ENCODE results near the gene SPATA9.

Gene SPATA9, protein sequence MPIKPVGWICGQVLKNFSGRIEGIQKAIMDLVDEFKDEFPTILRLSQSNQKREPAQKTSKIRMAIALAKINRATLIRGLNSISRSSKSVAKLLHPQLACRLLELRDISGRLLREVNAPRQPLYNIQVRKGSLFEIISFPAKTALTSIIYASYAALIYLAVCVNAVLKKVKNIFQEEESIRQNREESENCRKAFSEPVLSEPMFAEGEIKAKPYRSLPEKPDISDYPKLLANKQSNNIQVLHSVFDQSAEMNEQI

DNA sequence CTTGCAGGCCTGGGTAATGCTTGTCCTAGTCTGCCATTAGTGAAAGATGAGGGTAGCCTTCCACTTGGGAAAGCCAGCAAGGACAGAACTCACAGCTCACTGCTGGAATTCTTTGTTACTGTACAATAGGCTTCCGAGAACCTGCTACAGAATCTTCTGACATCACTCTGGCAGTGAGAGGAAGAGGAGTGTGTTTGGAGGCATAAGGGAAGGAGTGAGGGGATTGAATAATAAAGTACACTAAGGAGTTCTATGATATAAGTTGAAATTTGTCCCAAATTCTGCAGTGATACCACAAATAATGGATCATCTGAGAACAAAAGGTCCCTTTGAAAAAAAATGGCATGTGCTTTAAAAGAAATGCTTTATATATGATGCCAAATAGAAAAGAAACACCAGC is at the start of gene SPATA9:
SPATA9 (minus strand) TSS at position 101 of the 400 bp plus-strand sequence. CDS start 137 bp downstream, outside the sequence.
- DNase-seq (ENCODE audit: extremely low spot score, insufficient read length, low read depth), result no peak
- no peak for FAIRE-seq

DNA sequence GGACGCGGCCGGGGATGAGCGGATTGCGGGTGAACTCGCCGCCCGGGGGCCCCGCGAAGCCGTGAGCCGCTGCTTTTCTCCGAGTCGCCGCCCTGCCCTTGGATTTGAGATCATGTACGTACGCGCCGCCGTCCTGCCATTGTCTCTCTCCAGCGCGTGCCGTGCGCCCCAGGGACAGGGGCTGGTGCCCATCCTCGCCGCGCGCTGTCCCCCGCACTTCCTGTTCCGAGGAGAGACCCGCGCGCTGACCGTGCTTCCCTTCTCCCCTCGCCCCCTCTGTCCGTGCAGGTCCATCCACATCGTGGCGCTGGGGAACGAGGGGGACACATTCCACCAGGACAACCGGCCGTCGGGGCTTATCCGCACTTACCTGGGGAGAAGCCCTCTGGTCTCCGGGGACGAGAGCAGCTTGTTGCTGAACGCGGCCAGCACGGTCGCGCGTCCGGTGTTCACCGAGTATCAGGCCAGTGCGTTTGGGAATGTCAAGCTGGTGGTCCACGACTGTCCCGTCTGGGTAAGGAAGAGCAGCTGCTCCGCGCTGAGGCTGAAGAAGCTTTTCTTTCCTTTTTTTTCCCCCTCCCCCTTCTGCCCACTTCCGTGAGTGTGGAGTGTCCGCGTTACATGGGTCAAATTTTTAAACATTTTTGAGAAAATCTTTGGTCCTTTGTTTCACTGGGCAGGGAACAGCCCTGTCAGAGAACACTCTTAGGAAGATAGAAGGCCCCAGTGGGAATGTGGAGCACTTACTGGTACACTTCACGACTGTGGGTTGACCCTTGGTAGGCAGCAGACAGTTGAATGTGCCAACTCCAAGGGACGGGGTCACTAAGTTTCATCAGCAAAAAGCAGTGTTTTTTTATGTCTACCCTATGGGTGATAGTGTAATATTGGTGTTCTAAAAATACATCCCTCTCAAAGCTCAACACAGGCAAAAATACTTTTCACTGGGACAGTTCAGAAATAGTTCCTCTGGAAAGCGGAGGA is 49.1 kb upstream of the SPATA9 start:
- DNase-seq (ENCODE audit: extremely low spot score, insufficient read length, low read depth) (no peak), FAIRE-seq (no peak)

DNA sequence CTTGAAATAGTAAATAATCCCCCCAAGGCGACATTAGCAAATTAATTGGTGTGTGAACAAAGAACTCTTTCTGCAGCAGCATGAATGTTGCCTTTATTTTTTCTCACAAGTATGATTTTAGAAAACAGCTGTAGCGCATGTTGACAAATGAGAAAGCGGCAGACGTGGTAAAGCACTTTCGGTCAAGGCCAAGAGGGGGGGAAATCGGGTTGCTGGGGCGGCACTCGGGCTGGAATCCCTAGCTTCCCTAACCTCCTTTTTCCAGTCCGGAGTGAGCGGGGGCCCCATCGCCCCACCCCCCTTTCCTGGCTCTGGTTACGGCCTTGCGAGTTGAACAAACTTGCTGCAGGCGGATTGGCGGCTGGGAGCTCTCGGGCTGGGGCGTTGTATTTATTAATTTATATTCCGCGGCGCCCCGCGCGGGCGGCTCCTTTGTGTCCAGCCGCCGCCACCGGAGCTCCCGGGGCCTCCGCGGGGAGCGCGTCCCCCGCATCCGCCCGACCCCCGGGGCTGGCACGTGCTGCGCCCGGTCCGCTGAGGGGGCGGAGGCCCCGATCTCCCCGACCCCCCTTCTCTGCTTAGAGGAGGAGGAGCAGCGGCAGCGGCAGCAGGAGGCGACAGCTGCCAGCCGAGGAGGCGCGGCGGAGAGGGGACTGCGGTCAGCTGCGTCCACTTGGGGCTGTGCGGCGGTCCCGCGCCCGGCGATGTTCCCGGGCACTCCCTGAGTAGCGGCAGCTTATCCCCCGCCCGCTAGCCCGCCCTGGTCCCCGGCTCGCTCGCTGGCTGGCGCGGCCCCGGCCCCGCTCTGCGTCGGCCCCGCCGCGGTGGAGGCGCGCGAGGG is 48.2 kb upstream of the SPATA9 start, which contains the start of gene RHOBTB3:
RHOBTB3 (plus strand) TSS at position 607 of the 841 bp plus-strand sequence. CDS start 347 bp downstream, outside the sequence.
- FAIRE-seq (no peak), DNase-seq (ENCODE audit: extremely low spot score, insufficient read length, low read depth) (no peak)

DNA sequence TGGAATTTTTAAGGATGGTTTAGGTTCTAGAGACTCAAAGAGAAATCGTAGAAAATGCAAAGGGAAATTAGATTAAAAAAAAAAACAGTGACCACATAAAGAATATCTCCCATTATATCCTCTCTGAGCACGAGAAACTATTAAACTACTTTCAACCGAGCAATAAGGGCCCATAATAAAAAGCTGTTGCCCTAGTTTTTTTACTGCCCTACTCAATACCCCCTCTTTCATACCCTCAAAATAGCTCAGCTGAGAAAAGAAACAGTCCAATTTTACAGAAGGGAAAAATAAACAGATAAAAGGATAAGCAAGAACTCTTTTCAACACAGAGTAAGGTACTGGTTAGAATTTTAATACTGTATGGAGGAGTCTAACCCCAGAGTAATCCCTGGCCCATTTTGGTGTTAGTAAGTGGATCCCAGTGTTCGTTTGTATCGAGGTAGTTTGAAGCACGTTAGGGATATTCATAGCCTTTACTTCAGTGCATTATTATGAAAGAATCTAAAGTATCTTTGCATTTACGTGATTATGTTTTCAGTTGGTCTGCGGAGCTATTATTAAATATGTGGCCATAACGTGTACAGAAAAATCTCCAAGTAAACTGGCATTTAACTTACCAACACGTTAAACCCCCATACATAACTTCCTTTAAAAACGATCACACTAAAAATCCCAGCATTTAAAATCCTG is 47.4 kb upstream of the SPATA9 start:
- FAIRE-seq (no peak), DNase-seq (ENCODE audit: extremely low spot score, insufficient read length, low read depth) (no peak)

DNA sequence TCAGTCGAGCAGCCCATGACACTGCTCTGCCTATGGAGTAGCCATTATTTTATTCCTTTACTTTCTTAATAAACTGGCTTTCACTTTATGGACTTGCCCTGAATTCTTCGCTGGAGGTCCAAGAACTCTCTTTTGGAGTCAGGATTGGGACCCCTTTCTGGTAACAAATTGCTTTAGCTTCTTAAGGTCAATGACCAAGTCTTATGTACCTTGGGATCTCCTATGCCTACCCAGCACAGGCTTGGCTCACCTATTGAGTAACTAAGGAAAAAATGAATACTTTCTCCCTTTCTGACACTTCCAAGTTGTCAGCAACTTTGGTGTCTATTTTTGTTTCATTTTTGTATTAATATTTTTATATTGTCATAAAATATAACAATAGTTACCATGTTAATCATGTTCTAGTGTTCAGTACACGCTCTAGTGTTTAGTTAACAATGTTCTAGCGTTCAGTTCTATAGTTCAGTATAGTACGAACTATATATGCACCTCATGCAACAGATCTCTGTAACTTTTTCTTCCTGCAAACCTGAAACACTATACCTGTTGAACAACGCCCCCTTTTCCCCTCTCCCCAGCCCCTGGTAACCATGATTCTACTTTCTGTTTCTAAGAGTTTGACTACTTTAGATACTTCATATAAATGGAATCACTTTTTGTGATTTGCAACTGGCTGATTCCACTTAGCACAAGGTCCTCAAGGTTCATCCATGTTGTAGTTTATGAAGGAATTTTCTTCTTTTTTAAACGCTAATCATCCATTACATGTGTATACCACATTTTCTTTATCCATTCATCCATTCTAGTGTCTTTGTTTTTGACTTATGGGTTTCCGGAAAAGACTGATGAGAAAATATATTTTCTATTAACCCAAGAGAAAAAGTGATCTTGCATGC is 46.6 kb upstream of the SPATA9 start:
- FAIRE-seq (no peak), DNase-seq (ENCODE audit: extremely low spot score, insufficient read length, low read depth) (no peak)

DNA sequence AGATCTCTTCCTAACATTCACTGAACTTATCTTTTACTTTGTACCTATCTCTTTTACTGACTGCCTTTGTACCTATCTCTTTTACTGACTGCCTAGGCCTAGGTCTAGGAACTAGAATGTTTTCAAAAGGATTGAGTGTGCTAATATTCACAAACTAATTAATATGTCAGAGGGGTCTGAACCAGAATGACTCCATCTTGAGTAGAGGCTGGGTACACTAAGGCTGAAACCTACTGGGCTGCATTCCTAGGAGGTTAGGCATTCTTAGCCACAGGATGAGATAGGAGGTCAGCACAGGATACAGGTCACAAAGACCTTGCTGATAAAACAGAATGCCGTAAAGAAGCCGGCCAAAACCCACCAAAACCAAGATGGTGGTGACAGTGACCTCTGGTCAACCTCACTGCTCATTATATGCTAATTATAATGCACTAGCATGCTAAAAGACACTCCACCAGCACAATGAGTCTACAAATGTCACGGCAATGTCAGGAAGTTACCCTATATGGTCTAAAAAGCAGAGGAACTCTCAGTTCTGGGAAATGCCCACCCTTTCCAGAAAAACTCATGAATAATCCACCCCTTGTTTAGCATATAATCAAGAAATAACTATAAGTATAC is 45.8 kb upstream of the SPATA9 start:
- FAIRE-seq (no peak), DNase-seq (ENCODE audit: extremely low spot score, insufficient read length, low read depth) (no peak)

DNA sequence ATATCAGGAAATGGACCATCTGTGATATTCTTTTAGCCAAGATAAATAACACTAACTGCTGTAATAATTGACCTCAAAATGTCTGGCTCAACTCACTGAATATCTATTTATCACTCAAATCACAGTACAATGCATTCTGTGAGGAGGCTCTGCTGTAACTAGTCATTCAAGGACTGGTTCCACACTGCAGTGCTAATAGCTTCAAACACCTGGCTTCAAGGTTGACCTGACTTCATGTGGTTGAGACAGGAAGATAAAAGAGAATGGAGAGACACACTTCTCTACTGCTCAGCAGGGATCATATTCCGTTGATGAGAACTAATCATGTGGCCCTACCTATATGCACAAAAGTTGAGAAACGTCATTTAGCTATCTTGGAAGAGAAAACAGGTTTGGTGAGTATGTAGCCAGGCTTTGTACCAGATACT is 45.0 kb upstream of the SPATA9 start:
- DNase-seq (ENCODE audit: extremely low spot score, insufficient read length, low read depth) (no peak), FAIRE-seq (no peak)

DNA sequence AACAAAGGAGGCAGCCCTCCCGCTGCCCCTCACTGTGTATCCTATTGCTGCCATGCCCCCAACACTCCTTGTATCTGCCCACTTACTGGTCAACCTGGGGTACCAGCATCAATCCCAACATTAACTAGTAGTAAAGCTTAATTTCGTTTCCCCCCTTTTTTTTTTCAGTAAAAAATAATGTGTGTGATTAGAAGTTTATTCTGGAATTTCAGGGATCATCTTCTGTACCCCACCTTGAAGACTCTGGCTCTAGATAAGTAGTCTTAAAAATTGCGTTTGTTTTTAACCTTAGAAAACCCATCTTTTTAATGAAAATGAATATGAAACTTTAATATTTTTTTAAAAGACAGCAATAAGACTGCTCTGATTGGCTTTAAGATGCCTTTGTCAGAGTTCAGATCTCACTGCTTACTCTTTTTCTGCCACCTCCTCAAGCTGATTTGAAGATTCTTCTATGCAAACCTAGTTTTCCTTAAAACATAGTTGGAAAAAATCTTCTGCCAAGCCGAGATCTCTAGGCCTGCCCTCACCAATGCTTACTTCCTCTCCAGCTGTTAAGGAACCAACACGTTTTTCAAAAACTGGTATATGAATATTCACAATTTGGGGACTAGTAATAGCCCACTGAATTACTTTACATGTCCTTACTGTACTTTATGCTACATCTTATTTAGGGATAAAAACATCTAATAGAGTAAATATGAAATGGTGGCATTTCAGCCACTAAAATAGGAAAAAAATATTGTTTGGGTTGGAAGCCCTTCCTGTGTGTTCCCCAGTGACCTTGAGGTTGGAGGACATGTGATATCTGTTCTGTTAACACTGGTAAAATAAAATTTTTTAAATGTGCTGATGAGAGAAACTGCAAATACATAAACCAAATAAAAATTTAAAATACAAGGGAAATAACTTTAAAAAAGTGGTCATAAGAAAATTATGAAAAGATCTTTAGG is 44.3 kb upstream of the SPATA9 start:
- DNase-seq (ENCODE audit: extremely low spot score, insufficient read length, low read depth) (no peak), FAIRE-seq (no peak)

DNA sequence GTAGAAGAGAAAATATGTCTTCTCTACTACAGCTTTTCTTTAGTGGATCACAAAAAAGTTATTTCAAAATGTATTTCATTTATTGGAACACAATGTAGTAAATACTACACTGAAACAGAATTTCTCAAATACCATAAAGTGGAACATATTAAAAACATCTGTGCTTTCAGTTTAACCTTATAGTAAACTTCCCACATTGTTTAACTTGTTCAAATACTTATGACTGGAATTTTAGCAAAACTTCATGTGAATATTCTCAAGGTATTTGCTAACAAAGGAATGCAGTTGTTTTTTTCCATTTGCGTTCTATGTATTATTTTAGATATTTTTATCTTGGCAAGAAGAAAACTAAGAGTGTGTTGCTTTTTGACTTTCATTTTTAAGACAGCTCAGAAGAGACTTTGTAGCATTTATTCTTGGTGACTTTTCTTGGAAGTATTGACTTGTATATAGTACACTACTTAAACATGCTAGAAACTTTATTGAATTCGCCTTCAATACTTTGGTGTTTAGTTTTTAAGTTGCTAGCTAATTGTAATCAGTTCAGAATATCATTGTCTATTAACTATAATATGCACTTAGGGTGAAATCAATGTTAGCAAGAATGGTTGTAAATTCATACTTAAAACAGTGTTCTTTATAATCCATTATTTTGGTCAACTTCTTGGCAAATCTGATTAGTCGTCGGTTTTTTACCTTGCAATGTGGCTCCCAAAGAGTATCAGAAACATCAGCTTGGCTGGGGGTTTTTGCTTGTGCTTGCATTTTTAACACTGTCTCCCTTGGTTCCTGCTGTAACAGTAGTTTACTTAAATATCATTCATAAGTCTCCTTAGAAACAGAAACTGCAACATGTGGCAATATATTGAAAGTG is 43.4 kb upstream of the SPATA9 start:
- FAIRE-seq, result no peak
- DNase-seq (ENCODE audit: extremely low spot score, insufficient read length, low read depth), result no peak

DNA sequence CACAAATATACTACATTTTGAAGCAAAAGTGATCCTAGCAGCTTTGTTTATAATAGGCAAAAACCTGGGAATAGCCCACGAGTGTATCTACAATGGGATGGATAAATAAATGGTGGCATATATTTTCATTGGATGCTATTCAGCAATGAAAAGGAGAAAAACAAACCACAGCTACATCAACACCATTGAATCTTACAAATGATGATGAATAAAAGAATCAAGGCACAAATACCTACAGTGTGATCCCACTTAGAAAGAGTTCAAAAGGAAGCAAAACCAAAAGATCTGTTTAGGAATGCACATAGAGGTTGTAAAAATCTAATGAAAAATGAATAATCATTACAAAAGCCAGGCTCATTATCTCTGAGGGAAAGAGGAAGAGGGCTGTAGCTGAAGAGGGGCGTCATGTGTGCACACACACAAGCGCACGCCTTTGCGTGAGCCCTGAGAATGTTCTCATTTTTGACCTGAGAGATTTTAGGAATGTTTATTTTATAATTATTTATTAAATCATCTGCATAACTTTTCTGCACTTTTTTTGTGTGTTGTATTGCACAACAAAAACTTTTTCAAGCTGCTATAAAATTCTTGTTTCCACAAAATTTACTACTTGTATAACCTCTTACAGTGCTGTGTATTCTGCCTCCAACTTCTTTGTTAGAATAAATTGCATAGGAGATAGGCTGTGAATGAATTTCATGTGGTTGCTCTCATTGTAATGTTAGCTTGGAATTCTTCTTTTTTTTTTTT is 42.5 kb upstream of the SPATA9 start:
- no peak for DNase-seq (ENCODE audit: extremely low spot score, insufficient read length, low read depth)
- FAIRE-seq, result no peak

DNA sequence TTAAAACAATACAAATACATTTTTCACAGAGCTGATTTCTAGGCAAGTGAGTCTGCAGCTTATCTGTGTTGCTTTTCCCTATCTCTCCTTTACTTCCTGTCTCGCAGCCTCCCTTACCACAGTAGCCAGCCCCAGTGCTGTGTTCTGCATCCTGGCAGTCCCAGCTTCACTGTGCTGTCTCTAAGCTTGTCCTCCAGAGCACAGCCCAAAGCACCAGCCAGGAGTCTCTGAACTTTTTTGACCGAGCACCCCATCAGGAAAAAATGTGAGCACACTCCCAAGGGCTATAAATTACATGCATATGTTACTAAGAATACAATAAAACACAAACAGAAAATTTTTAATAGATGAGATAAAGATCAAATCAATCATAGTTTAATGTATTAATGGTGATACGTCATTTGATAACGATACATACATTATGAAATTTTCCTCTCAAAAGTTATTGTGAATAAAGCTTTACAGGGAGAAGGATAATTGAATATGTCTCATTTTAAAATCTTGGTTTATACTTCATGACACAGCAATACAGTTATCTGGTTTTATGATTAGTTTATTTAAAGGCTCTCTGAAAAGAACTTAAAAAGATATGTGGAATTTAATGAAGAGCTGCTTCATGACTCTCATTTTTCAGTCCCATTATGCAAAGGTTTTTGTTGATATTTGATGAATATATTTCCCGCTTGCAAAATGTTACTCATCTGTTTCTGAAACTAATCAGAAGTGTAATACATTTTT is 41.0 kb upstream of the SPATA9 start:
- FAIRE-seq, result no peak
- DNase-seq (ENCODE audit: extremely low spot score, insufficient read length, low read depth), result no peak

DNA sequence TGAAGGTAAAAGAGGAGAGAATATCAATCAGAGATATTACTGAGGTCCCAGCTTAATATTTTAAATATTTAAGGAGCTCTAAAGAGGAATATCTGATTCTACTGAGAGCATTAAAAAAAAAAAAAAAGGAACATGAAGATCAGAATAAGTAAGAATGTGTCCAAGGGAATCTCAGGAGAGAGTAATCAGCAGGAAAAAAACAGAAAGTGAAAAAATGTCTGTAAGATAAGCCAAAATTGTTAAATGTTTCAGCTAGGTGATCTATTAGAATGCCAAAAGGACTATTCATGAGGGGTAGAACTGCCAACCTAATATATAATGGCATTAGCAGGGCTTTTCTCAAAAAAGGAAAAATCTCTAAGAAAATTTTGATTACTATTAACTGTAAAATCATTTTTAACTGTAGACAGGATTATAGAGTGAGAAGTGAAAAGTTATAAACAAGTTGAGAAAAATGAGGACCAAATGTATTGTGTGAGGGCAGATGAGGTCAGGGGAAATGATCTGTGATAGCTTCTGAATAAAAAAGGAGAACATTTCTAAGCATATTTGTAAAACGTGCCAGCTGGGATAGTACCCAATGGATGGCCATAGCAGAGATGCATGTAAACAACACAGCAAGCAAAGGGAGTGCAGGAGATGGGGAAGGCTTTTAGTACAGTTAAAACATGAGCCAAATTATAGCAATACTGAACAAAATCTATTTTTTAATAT is 38.9 kb upstream of the SPATA9 start:
- DNase-seq (ENCODE audit: extremely low spot score, insufficient read length, low read depth), result no peak
- FAIRE-seq, result no peak

DNA sequence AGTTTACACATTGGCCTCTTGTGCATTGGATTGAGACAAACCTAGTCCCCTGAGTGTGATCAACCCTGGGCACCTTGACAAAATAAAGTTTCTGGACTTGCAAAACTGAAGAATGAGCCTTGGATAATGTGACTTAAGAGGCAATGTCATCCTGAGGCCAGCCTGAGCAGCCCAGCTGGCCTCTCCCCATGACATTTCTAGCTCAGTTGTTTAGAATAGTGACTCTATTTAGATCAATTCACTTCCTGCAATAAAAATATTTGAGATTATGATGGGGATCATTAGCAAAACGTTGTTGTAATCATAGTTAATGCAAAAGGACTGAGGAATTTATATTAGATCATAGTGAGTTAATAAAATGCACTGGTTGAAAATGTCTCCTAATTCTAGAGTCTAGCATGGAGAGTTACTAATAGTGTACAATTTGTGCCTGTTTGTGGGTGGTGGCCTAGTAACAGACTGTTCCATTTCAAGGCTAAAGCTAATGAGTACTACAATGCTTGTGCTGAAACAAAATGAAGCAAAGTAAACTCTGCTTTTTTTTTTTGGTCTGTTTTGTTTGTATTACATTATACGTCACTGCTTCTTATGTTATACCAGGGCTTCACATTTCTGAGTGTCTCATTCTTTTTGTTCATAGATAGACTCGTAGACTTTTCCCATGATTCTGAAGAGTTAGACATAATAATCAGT is 37.4 kb upstream of the SPATA9 start:
- DNase-seq (ENCODE audit: extremely low spot score, insufficient read length, low read depth), result no peak
- no peak for FAIRE-seq

DNA sequence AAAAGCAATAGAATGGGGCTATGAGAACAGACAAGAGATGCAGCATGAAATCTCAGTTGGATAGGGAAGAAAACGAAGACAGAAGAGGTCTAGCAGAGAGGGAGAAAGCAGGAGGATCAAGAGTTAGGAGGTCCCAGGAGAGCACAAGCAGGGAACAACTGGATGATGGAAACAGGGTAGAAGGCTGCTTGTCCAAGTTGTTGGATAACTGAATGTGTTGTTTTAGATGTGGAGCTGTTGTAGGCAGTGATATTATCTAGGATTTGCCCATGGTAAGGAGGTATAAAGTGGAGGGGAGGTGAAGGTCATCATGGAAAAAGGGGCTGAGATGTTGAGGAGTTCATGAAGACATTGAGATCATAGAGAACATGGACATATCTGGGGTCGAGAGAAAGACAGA is 35.9 kb upstream of the SPATA9 start:
- FAIRE-seq (no peak), DNase-seq (ENCODE audit: extremely low spot score, insufficient read length, low read depth) (no peak)
